HG02973 (cell line): Measurements from ENCODE around the gene IL18RAP.
A peak's percentile ranks its signal among the peaks of the same experiment; 100 is the strongest.

Source experiments
- ATAC-seq: cut with Tn5 transposase; IDR thresholded peaks from one replicate; pipeline ENCODE4 v1.9.1; 2021; ENCODE audit warnings: moderate library complexity; ENCODE audit not compliant: unreplicated experiment

Gene IL18RAP

GRCh38 chr2:102451968-102452367 is 29.0 kb downstream of the IL18RAP start:
- no peak for ATAC-seq

- no peak for ATAC-seq
Observed at GRCh38 chr2:102453501-102453900, 30.5 kb downstream of the IL18RAP start.

GRCh38 chr2:102455061-102455670 is 32.2 kb downstream of the IL18RAP start:
- ATAC-seq, result no peak

- ATAC-seq, result no peak
Observed at GRCh38 chr2:102460467-102460866, 37.5 kb downstream of the IL18RAP start.

GRCh38 chr2:102461188-102461587 is 38.2 kb downstream of the IL18RAP start:
- ATAC-seq, result no peak

GRCh38 chr2:102463160-102463559 is 40.2 kb downstream of the IL18RAP start:
- ATAC-seq, result no peak

- ATAC-seq, result no peak
Observed at GRCh38 chr2:102470168-102470567, 47.2 kb downstream of the IL18RAP start.

GRCh38 chr2:102473020-102473419 is 50.1 kb downstream of the IL18RAP start, which contains the start of gene SLC9A4:
TSS of gene SLC9A4 (plus strand) at chr2:102473226. CDS start at chr2:102473760, 534 bp downstream.
- peak; percentile 58 for ATAC-seq

GRCh38 chr2:102473631-102474030 is 50.7 kb downstream of the IL18RAP start:
- ATAC-seq, result no peak

- ATAC-seq, result no peak
Observed at GRCh38 chr2:102474785-102475184, 51.8 kb downstream of the IL18RAP start.

- ATAC-seq, result no peak
Observed at GRCh38 chr2:102478686-102479470, 55.9 kb downstream of the IL18RAP start.

- no peak for ATAC-seq
Observed at GRCh38 chr2:102480285-102481195, 57.6 kb downstream of the IL18RAP start.

- ATAC-seq, result no peak
Observed at GRCh38 chr2:102481931-102482330, 59.0 kb downstream of the IL18RAP start.

- ATAC-seq, result no peak
Observed at GRCh38 chr2:102483086-102483485, 60.1 kb downstream of the IL18RAP start.

- ATAC-seq, result no peak
Observed at GRCh38 chr2:102484310-102485061, 61.5 kb downstream of the IL18RAP start.

- ATAC-seq, result no peak
Observed at GRCh38 chr2:102485147-102485785, 62.3 kb downstream of the IL18RAP start.

- ATAC-seq, result no peak
Observed at GRCh38 chr2:102486941-102487702, 64.2 kb downstream of the IL18RAP start.

GRCh38 chr2:102487761-102488462 is 65.0 kb downstream of the IL18RAP start:
- ATAC-seq, result no peak

- no peak for ATAC-seq
Observed at GRCh38 chr2:102489646-102490045, 66.7 kb downstream of the IL18RAP start.
